Measurements from ENCODE around the gene SRCIN1.

Gene SRCIN1

DNA sequence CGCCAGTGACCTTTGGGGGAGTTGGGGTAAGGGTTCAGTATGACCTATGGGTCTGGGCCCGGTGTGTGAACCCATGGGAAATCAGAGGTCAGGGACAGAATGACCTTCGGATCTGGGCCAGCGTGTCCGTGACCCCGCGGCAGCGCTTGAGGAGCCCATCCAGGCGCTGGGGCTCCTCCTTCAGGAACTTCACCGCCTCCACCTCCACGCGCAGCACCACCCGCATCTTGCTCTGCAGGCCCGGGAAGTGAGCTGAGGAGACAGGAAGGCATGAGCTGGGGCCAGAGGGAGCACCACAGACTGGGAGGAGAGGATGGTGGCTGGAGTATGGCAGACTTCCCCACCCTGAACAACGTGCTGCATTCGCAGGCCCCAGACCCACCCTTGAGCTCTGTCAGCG lies 53.4 kb downstream of the SRCIN1 start:
- Histone ChIP-seq H3K9me2 (replicated peaks; ENCODE audit: control insufficient read depth, low read length) (no peaks in the 10 kb centered on the region), H3F3A (ENCODE audit: control insufficient read depth, insufficient read depth) (no peaks in the 10 kb centered on the region), H3K4me1 (ENCODE audit: control insufficient read depth, low read length) (no peaks in the 10 kb centered on the region), H3K27me3 (ENCODE audit: control insufficient read depth, low read length) (peaks cover 5% of the 10 kb centered on the region), H3K79me2 (ENCODE audit: control insufficient read depth, low read length) (no peaks in the 10 kb centered on the region), H3K27ac (ENCODE audit: low read depth, low read length) (no peak overlapping the region), H3K9me3 (ENCODE audit: control insufficient read depth, insufficient read depth, low read length) (no peaks in the 10 kb centered on the region), H3K36me3 (ENCODE audit: control insufficient read depth, low read length) (no peaks in the 10 kb centered on the region), H3K4me2 (ENCODE audit: low read length) (no peak overlapping the region), H4K20me1 (ENCODE audit: control insufficient read depth, insufficient read depth, low read depth, low read length) (no peaks in the 10 kb centered on the region), H3K4me3 (ENCODE audit: low read length) (no peak overlapping the region)
- TF ChIP-seq, protein P1, sequence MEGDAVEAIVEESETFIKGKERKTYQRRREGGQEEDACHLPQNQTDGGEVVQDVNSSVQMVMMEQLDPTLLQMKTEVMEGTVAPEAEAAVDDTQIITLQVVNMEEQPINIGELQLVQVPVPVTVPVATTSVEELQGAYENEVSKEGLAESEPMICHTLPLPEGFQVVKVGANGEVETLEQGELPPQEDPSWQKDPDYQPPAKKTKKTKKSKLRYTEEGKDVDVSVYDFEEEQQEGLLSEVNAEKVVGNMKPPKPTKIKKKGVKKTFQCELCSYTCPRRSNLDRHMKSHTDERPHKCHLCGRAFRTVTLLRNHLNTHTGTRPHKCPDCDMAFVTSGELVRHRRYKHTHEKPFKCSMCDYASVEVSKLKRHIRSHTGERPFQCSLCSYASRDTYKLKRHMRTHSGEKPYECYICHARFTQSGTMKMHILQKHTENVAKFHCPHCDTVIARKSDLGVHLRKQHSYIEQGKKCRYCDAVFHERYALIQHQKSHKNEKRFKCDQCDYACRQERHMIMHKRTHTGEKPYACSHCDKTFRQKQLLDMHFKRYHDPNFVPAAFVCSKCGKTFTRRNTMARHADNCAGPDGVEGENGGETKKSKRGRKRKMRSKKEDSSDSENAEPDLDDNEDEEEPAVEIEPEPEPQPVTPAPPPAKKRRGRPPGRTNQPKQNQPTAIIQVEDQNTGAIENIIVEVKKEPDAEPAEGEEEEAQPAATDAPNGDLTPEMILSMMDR (IDR thresholded peaks at IDR 0.05; ENCODE audit: low read depth, low read length, poor library complexity, severe bottlenecking) = no peak
- no peak for TF ChIP-seq EZH2phosphoT487 (IDR thresholded peaks at IDR 0.05; ENCODE audit: borderline replicate concordance, low read length)

DNA sequence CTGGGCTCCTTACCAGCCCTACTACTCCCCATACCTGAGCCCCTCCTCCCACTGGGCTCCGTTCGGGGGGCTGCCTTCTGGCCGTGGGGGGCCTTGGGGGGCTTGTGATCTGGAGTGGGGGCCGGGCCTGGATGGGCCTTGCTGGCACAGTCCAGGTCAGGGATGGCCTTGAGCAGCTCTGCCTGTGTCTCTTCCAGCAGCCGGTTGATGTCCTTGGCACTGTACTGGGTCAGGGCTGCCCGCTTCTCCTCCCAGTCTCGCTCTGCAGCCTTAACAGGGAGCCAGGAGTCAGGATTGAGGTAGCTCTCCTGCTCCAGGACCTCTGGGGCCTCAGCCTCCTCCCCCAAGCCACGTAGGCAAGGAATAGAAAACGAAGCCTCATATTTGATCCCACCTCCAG lies 54.6 kb downstream of the SRCIN1 start:
- Histone ChIP-seq H4K20me1 (ENCODE audit: control insufficient read depth, insufficient read depth, low read depth, low read length) (no peaks in the 10 kb centered on the region), H3K79me2 (ENCODE audit: control insufficient read depth, low read length) (no peaks in the 10 kb centered on the region), H3K4me3 (ENCODE audit: low read length) (no peak overlapping the region)

GRCh38 chr17:38550661-38551060 lies 55.1 kb downstream of the SRCIN1 start:
- Histone ChIP-seq H3K9me3 (ENCODE audit: control insufficient read depth, insufficient read depth, low read length) (no peaks in the 10 kb centered on the region), H3K36me3 (ENCODE audit: control insufficient read depth, low read length) (no peaks in the 10 kb centered on the region), H3K27me3 (ENCODE audit: control insufficient read depth, low read length) (peaks cover 8% of the 10 kb centered on the region), H3K9me2 (replicated peaks; ENCODE audit: control insufficient read depth, low read length) (no peaks in the 10 kb centered on the region), H3K4me2 (ENCODE audit: low read length) (no peak overlapping the region), H3F3A (ENCODE audit: control insufficient read depth, insufficient read depth) (no peaks in the 10 kb centered on the region), H3K27ac (ENCODE audit: low read depth, low read length) (no peak overlapping the region), H3K4me3 (ENCODE audit: low read length) (no peak overlapping the region), H3K4me1 (ENCODE audit: control insufficient read depth, low read length) (no peaks in the 10 kb centered on the region), H3K79me2 (ENCODE audit: control insufficient read depth, low read length) (no peaks in the 10 kb centered on the region), H4K20me1 (ENCODE audit: control insufficient read depth, insufficient read depth, low read depth, low read length) (no peaks in the 10 kb centered on the region)
- TF ChIP-seq EZH2phosphoT487 (IDR thresholded peaks at IDR 0.05; ENCODE audit: borderline replicate concordance, low read length) = no peak
- TF ChIP-seq, protein P1 (IDR thresholded peaks at IDR 0.05; ENCODE audit: low read depth, low read length, poor library complexity, severe bottlenecking) = no peak

More for the DNA sequence above, 54.6 kb downstream of the SRCIN1 start:
- Histone ChIP-seq H3K27ac (ENCODE audit: low read depth, low read length) (no peak overlapping the region), H3K27me3 (ENCODE audit: control insufficient read depth, low read length) (peaks cover 8% of the 10 kb centered on the region), H3F3A (ENCODE audit: control insufficient read depth, insufficient read depth) (no peaks in the 10 kb centered on the region), H3K9me3 (ENCODE audit: control insufficient read depth, insufficient read depth, low read length) (no peaks in the 10 kb centered on the region), H3K4me1 (ENCODE audit: control insufficient read depth, low read length) (no peaks in the 10 kb centered on the region), H3K9me2 (replicated peaks; ENCODE audit: control insufficient read depth, low read length) (no peaks in the 10 kb centered on the region), H3K36me3 (ENCODE audit: control insufficient read depth, low read length) (no peaks in the 10 kb centered on the region), H3K4me2 (ENCODE audit: low read length) (no peak overlapping the region)
- TF ChIP-seq, protein P1 (IDR thresholded peaks at IDR 0.05; ENCODE audit: low read depth, low read length, poor library complexity, severe bottlenecking) = no peak
- TF ChIP-seq EZH2phosphoT487 (IDR thresholded peaks at IDR 0.05; ENCODE audit: borderline replicate concordance, low read length) = no peak

- TF ChIP-seq, protein P1 (IDR thresholded peaks at IDR 0.05; ENCODE audit: low read depth, low read length, poor library complexity, severe bottlenecking) = no peak
- TF ChIP-seq EZH2phosphoT487 (IDR thresholded peaks at IDR 0.05; ENCODE audit: borderline replicate concordance, low read length) = no peak
Measured at GRCh38 chr17:38549285-38549684, 56.5 kb downstream of the SRCIN1 start.

More at GRCh38 chr17:38549285-38549684, 56.5 kb downstream of the SRCIN1 start:
- Histone ChIP-seq H3K36me3 (ENCODE audit: control insufficient read depth, low read length) (no peaks in the 10 kb centered on the region), H3K27me3 (ENCODE audit: control insufficient read depth, low read length) (peaks cover 6% of the 10 kb centered on the region), H4K20me1 (ENCODE audit: control insufficient read depth, insufficient read depth, low read depth, low read length) (no peaks in the 10 kb centered on the region), H3K4me3 (ENCODE audit: low read length) (no peak overlapping the region), H3F3A (ENCODE audit: control insufficient read depth, insufficient read depth) (no peaks in the 10 kb centered on the region), H3K4me1 (ENCODE audit: control insufficient read depth, low read length) (no peaks in the 10 kb centered on the region), H3K9me3 (ENCODE audit: control insufficient read depth, insufficient read depth, low read length) (no peaks in the 10 kb centered on the region), H3K9me2 (replicated peaks; ENCODE audit: control insufficient read depth, low read length) (no peaks in the 10 kb centered on the region), H3K27ac (ENCODE audit: low read depth, low read length) (no peak overlapping the region), H3K4me2 (ENCODE audit: low read length) (no peak overlapping the region), H3K79me2 (ENCODE audit: control insufficient read depth, low read length) (no peaks in the 10 kb centered on the region)

Measured in DOHH2 (cell line).